ENCODE data around the gene TOM1L2. TPM values are rescaled to one million over a fixed set of nuclear protein-coding genes. Genes with fewer than 3 reads are reported as not detected.

Gene TOM1L2
- polyA plus RNA-seq, 1 donor from 2014 or later: 3.7 TPM

DNA sequence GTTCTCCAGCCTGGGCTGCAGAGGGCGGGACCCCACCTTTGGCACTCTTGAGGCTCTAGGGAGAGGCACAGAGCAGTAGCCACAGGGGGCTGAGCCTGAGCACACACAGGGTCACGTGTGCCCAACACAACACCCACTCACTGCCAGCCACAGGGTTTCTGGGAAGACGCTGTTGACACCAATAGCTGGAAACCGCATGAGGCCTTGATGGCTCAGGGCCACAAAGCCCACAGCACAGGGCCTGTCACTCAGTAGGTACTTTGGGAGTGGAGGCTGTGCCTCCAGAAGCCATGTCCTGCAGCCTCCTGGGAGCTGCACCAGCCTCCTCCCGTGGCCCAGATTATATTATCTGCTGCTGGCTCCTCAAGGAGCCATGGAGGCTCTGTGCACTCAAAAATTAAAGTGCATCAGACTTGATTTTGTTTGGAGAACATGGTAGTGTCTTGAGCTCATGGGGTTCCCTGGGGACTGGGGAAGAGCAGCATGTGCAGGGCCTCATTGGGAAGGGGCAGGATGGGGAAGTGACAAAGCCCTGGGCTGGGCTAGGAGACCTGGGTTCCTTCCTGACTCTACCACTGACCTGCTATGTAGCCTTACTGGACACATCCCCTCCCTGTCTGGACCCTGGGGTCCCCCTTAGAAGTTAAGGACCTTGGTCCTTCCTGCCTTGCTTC, 122.9 kb downstream of the TOM1L2 start:
- Mint-ChIP-seq H3K9me3 (no peaks in the 10 kb centered on the region), H3K36me3 (peaks cover 5% of the 10 kb centered on the region), H3K4me3 (peak overlapping the region in 1 of 4 donors; percentile 79), H3K27ac (peak overlapping the region in 2 of 3 donors; percentile 57 to 74), H3K27me3 (no peaks in the 10 kb centered on the region), H3K4me1 (peaks cover 7 to 9% (median 9%) of the 10 kb centered on the region in 3 donors)

DNA sequence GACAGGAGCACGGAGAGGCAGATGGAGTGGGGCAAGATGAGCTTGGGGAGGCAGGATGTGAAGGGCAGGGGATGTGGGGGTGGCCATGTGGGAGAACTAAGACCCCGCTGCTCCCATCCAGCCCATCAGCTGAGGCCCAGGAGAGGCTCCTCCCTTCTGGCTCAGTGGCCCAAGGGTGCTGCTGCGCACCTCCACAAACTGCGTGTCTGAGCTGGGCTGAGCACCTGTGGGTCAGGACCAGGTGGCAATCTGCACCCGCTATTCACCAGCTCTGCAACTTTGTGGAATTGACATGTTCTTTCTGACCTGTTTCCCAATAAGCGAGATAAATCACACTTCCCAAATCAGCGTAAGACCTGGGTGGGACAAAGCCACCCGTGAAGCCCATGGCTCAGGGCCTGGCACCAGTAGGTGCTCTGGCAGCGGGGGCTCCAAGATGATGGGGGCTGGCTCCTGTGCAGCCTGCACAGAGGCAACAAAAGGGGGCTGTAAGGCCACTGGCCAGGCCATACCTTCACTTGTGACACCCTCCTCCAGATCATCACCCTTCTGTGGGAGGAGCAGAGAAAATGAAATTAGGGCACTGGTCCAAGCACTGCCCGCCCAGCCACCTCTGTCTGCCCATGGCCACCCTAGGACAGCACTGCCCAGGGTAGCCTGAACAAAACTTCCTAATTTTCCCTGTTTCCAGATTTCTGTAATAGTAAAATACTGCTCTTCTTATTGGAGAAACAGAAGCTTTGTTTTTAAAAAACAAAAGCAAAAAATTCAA, 123.7 kb downstream of the TOM1L2 start:
- H3K27ac Mint-ChIP-seq: no peak overlapping the region
- H3K9me3 Mint-ChIP-seq: no peaks in the 10 kb centered on the region
- H3K36me3 Mint-ChIP-seq: peaks cover 5% of the 10 kb centered on the region
- H3K27me3 Mint-ChIP-seq: no peaks in the 10 kb centered on the region
- peak overlapping the region in 2 of 4 donors; percentile 47 to 79 for H3K4me3 Mint-ChIP-seq
- peaks cover 7 to 9% (median 9%) of the 10 kb centered on the region in 3 donors for H3K4me1 Mint-ChIP-seq

DNA sequence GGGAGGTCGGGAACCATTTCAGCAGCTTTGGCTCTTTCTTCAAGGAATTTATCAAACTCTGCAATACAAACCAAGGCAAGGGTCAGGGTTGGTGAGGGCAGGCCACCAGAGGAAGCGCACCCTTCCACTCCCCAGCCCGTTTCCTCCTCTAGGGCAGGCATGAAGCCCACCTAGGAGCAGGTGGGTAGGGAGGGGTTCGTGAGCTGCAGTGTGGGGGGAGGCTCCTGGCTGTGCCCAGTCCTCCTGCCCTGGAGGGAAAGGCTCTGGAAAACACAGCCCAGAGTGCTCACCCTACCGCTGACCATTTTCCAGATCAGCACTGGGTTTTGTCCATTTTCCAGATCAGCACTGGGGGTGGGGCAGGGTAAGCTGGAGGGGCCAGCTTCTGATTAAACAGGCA, 124.5 kb downstream of the TOM1L2 start:
- Mint-ChIP-seq H3K4me1 (peaks cover 7 to 9% (median 9%) of the 10 kb centered on the region in 3 donors), H3K36me3 (peaks cover 5% of the 10 kb centered on the region), H3K27me3 (no peaks in the 10 kb centered on the region), H3K4me3 (no peak overlapping the region), H3K9me3 (no peaks in the 10 kb centered on the region), H3K27ac (no peak overlapping the region)

DNA sequence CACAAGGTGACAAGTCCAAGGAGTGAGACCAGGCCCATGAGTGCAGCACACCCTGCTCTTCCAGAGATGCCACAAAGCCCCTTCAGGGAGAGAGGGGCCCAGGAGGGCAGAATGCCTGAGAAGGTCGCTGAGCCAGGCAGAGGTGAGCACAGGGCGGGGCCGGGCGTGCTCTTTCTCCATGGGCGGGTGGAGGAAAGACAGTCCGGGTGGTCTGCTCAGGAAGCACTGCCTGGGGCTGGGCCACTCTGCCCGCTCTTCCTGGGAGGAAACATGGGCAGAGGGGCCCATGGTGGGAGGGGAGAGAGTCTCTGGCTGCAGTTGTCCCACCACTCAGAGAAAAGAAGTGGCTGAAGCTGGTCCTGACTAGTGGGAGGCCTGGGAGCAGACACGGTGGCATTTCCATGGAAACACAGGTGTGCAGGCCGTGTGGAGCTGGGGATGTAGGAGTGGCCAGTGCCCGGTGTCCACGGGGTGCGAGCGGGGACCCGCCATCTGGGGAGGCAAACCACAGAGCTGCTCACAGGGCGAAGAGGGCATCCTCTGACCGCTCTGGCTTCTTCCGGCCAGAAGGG, 125.0 kb downstream of the TOM1L2 start:
- Mint-ChIP-seq H3K4me3 (peak overlapping the region in 2 of 4 donors; percentile 45 to 81), H3K27ac (no peak overlapping the region), H3K9me3 (no peaks in the 10 kb centered on the region), H3K36me3 (peaks cover 5% of the 10 kb centered on the region), H3K27me3 (no peaks in the 10 kb centered on the region), H3K4me1 (peaks cover 7 to 9% (median 9%) of the 10 kb centered on the region in 3 donors)

DNA sequence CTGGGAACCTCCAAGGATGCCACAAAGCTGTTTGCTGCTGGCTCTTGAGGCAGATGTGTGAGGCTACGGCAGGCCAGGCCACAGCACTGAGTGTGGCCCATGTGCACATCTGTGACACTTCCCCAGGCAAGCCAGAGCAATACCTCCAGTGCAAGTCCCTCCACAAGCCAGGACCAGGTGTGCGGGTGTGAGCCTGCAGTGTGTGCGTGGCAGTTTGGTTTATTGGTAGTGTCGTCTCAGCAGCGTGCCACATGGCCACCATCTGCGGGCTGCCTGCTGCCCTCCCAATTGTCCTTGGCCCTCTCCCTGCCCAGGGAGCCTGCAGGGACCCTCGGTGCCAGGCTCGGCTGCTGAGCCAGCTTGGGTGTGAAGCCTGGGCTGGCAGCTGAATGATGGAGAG, 125.6 kb downstream of the TOM1L2 start:
- H3K4me1 Mint-ChIP-seq: peaks cover 7 to 9% (median 8%) of the 10 kb centered on the region in 3 donors
- no peaks in the 10 kb centered on the region for H3K9me3 Mint-ChIP-seq
- peaks cover 5% of the 10 kb centered on the region for H3K36me3 Mint-ChIP-seq
- peak overlapping the region in 2 of 4 donors; percentile 45 to 47 for H3K4me3 Mint-ChIP-seq
- no peak overlapping the region for H3K27ac Mint-ChIP-seq
- no peaks in the 10 kb centered on the region for H3K27me3 Mint-ChIP-seq

DNA sequence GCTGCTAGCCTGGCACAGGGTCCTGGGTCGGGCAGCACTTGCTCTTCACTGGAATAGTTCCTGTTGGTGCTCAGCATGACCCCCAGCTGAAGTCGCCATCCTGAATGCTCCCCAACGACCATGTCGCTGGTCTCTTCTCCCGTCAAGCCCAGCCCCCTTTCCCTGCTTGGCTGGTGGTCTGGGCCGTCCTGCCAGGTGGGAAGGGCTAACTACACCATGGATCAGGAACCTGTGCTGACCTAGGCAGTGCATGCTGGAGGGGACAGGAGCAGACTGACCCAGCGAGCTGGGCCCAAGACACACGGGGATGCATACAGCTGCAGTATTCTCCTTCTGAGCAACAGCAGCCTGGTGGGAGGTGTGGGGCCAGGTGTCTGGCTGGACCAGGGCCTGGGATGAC, 126.2 kb downstream of the TOM1L2 start:
- H3K27me3 Mint-ChIP-seq: no peaks in the 10 kb centered on the region
- no peak overlapping the region for H3K27ac Mint-ChIP-seq
- peaks cover 5 to 10% (median 9%) of the 10 kb centered on the region in 3 donors for H3K4me1 Mint-ChIP-seq
- no peak overlapping the region for H3K4me3 Mint-ChIP-seq
- H3K36me3 Mint-ChIP-seq: peaks cover 5% of the 10 kb centered on the region
- H3K9me3 Mint-ChIP-seq: no peaks in the 10 kb centered on the region

DNA sequence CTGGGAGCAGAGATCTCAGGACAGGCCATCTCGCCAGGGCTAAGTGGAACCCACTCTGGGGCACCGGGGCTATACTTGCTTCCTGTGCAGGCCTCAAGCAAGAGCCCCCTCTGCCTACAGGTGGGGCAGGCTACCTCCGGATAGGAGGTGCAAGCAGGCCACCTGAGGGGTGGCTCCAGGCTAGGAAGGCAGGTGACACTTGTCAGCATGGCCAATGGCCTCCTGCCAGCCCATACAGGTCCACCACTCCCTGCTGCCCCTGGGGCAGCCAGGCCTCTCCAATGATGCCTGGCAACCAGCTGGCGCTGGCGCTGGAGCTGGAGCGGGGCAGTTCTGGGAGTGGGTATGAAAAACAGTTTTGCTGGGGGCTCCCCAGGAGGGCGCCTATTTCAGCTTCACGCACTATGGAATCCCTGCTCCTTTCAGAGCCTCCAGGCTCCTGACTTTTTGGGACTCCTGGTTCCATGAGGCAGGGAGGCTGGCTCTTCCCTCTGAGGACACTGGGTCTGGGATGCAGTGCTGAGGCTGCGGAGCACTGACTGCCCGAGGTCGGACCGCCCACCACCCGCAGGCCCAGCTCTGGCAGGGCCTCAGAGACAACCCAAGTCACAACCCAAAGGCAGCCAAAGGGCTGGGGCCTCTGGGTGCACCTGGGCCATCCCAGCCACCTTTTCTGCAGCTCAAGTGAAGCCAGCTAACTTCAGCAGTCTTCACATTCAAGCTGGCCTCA, 127.0 kb downstream of the TOM1L2 start:
- H3K9me3 Mint-ChIP-seq: no peaks in the 10 kb centered on the region
- H3K4me1 Mint-ChIP-seq: peaks cover 3 to 12% (median 9%) of the 10 kb centered on the region in 3 donors
- peaks cover 5% of the 10 kb centered on the region for H3K36me3 Mint-ChIP-seq
- H3K4me3 Mint-ChIP-seq: no peak overlapping the region
- no peak overlapping the region for H3K27ac Mint-ChIP-seq
- H3K27me3 Mint-ChIP-seq: no peaks in the 10 kb centered on the region

DNA sequence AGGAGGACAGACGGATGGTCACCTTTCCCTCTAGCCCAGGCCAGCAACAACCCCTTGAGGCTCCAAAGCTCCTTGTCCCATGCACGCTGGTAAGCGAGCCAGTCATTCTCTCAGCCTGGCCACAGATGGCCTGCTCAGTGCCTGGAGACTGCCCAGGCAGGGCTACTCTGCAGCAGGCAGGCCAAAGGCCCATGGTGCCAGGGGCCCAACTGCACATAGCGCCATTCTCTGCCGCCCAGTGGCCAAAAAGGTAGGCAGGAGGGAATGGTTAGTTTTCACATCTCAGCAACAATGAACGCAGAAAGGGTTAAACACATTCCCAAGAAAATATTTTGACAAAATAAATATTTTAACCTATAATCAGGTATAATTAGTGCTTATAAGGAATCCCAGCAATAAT, 127.7 kb downstream of the TOM1L2 start:
- Mint-ChIP-seq H3K27me3 (no peaks in the 10 kb centered on the region), H3K36me3 (peaks cover 3% of the 10 kb centered on the region), H3K4me1 (peaks cover 4 to 8% (median 7%) of the 10 kb centered on the region in 3 donors), H3K4me3 (peak overlapping the region in 2 of 4 donors; percentile 30 to 43), H3K9me3 (no peaks in the 10 kb centered on the region), H3K27ac (no peak overlapping the region)

DNA sequence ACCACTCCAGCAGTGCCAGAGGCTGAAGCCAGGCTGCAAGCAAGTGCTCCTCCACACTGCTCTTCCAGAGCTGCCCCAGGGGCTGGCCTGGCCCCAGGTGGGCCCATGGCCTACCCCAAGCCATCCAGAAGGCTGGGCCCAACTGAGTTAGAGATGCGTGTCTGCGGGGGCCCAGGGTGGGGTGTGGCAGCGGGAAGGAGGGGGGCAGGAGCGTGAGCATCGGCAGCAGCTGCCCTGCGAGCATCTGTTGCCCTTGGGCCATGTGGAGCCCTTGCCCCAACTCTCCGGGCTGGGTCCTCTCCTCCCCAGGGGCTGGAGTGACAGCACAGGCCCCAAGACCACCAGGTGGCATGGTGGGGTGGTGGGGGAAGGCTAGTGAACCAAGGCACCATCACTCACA, 128.1 kb downstream of the TOM1L2 start:
- Mint-ChIP-seq H3K36me3 (peaks cover 3% of the 10 kb centered on the region), H3K4me3 (peak overlapping the region in 1 of 4 donors; percentile 43), H3K9me3 (no peaks in the 10 kb centered on the region), H3K4me1 (peaks cover 5 to 9% (median 8%) of the 10 kb centered on the region in 3 donors), H3K27ac (no peak overlapping the region), H3K27me3 (no peaks in the 10 kb centered on the region)

DNA sequence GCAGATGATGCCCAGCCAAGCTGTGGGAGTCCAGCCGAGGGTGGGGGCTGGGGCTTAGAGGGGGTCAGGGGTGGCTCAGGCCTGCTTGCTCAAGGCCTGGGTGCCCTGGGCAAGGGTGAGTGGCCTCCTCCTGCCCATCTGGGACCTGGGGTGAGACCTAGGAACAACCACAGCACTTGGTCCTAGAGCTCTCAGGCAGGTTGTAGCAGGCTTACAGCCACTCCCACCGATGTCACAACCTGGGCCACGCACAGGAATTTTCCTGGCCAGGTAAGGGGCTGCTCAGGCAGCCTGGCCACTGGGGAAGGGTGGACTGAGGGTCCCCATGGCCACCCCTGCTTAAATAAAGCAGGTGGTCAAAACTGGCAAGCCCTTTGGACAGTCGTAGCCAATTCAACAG, 129.1 kb downstream of the TOM1L2 start:
- Mint-ChIP-seq H3K36me3 (peaks cover 3% of the 10 kb centered on the region), H3K27me3 (no peaks in the 10 kb centered on the region), H3K4me1 (peaks cover 7 to 11% (median 9%) of the 10 kb centered on the region in 3 donors), H3K27ac (no peak overlapping the region), H3K9me3 (no peaks in the 10 kb centered on the region), H3K4me3 (no peak overlapping the region)

DNA sequence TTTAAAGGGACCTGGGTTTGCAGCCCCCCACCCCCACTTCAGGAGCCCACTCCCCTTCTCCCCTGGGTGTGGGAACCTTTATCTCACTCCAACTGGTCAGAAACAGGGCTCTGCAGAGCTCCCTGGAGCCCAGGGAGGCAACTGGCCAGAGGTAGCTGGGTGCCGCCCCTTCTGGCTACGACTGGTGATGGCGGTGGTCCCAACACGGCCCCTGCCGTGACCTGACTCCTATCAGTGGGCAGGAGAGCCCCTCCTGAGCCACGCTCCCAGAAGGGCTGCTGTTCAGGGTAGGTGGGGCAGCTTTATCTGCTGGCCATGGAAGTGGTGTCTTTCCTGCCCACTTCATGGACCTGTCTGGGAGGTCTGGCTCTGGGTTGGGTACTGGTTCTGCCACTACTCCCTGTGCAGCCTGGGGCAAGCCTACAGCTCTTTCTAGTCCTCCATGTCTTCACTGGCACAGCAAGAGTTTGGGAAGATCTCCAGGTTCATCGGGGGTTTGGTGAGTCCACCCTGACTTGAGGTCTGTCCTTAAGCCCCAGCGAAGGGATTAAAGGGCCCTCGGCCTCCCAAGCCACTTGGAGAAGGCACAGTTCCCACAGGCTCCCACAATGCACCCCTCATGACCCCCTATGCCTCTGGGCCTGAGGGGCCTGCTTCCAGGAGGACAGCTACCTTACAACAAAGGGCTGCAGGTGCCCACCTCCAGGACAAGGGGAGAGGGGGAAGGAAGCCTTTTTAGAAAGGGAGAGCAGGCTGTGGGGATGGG, 129.9 kb downstream of the TOM1L2 start:
- peaks cover 3% of the 10 kb centered on the region for H3K36me3 Mint-ChIP-seq
- H3K9me3 Mint-ChIP-seq: no peaks in the 10 kb centered on the region
- peak overlapping the region in 2 of 3 donors; percentile 80 to 100 for H3K27ac Mint-ChIP-seq
- H3K27me3 Mint-ChIP-seq: no peaks in the 10 kb centered on the region
- peak overlapping the region in 2 of 4 donors; percentile 37 to 69 for H3K4me3 Mint-ChIP-seq
- peaks cover 8 to 13% (median 9%) of the 10 kb centered on the region in 3 donors for H3K4me1 Mint-ChIP-seq

DNA sequence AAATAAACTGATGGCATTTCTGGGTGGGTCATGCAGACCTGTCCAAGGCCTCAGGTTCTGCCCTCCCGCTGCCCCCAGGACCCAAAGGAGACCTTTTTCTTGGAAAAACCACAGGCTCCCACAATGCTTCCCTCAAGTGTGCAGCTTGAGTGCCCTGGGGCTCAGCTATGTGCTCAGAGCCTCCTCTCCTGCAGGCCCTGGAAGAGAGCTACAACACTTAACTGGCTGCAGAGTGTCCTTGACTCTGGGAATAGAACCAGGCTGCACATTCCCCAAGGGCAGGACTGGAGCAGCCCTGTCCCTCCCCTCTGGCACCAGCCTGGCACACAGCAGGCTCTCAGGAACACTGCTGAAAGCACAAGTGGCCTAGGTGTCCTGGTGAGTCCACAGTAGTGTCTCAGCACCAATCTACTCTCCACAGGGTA, 130.6 kb downstream of the TOM1L2 start:
- Mint-ChIP-seq H3K36me3 (no peaks in the 10 kb centered on the region), H3K4me3 (peak overlapping the region; percentile 38 to 86 (median 62)), H3K4me1 (peaks cover 12 to 17% (median 12%) of the 10 kb centered on the region in 3 donors), H3K27me3 (no peaks in the 10 kb centered on the region), H3K27ac (peak overlapping the region in 1 of 3 donors; percentile 100), H3K9me3 (no peaks in the 10 kb centered on the region)

DNA sequence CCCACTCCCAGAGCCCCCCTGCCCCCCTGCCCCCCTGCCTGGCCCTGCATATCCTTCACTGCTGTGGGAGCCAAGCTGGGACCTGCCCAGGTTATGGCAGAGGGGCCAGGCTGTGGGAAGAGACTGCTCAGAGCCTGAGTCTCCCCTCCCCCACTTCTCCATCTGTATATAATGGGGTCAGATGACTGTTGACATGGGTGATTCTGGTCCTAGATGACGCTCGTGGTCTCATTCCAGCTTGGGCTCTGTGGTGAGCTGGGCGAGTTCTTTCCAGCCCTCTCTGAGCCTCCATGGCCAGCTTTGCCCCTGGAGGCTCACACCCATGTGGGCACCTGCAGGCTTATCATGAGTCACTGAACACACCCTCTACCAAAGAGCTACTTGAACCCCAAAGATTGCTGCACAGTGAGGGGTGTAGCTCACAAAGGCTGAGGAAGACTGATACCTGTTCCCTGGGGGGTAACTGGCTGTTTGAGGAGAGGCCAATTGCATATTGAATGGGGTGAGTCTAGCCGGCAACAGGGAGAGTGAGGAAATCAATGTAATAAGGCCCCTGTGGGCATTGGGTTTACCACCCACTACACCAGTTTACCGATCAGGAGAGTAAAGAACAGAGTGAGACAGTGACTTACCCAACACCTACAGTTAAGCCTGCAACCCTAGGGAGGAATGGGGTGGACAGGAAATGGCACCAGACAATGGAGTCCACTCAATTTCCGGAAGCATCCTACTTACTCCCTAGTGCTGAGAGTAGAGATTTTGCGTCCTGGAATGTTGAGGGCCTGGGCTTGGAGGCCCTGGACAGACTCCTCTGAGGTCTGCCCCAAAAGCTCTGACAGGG, 131.2 kb downstream of the TOM1L2 start:
- Mint-ChIP-seq H3K9me3 (no peaks in the 10 kb centered on the region), H3K27ac (peak overlapping the region in 2 of 3 donors; percentile 89 to 100), H3K27me3 (no peaks in the 10 kb centered on the region), H3K4me1 (peaks cover 14 to 18% (median 15%) of the 10 kb centered on the region in 3 donors), H3K36me3 (no peaks in the 10 kb centered on the region), H3K4me3 (peak overlapping the region; percentile 69 to 86 (median 78))
